Measurements from ENCODE around the gene TEX44.

DNA sequence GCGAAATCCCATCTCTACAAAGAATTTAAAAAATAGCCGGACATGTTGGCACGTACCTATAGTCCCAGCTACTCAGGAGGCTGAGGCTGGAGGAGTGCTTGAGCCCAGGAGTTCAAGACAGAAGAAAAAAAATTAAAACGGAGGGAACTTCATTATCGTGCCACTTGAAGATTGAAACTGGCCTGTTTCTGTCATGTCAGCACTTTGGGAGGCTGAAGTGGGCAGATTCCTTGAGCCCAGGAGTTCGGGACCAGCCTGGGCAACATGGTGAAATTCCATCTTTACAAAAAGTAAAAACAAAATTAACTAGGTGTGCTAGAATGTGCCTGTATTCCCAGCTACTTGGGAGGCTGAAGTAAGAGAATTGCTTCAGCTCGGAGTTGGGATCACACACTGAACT lies 3.0 kb upstream of the TEX44 start:
- TF ChIP-seq, protein P1, sequence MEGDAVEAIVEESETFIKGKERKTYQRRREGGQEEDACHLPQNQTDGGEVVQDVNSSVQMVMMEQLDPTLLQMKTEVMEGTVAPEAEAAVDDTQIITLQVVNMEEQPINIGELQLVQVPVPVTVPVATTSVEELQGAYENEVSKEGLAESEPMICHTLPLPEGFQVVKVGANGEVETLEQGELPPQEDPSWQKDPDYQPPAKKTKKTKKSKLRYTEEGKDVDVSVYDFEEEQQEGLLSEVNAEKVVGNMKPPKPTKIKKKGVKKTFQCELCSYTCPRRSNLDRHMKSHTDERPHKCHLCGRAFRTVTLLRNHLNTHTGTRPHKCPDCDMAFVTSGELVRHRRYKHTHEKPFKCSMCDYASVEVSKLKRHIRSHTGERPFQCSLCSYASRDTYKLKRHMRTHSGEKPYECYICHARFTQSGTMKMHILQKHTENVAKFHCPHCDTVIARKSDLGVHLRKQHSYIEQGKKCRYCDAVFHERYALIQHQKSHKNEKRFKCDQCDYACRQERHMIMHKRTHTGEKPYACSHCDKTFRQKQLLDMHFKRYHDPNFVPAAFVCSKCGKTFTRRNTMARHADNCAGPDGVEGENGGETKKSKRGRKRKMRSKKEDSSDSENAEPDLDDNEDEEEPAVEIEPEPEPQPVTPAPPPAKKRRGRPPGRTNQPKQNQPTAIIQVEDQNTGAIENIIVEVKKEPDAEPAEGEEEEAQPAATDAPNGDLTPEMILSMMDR (IDR thresholded peaks at IDR 0.05): no peak
- no peak for TF ChIP-seq POLR2A (IDR thresholded peaks at IDR 0.05)

Data from lower leg skin (tissue), 3 donors.